OCI-LY3 (cell line): ENCODE data around the gene FSTL5.
"Not testable (repeated sequence)": the region's sequence is repeated elsewhere in the genome, so short reads cannot be mapped to it uniquely, and the experiment has no call there.

Source experiments
- H2AFZ ChIP-seq: fragments of 200-600, 300-600 bp; shearing (Covaris generic); 2 replicates; pipeline ENCODE4 v1.6.0; 2014; ENCODE audit warnings: antibody characterized with exemption, low read depth, low read length
- H3K27ac ChIP-seq: fragments of 200-600, 300-600 bp; sonication (generic); 2 replicates; pipeline ENCODE4 v1.5.1; 2014; ENCODE audit warnings: mild to moderate bottlenecking, low read length, moderate library complexity, mixed read lengths
- H3K27me3 ChIP-seq: fragments of 200-600, 300-600 bp; sonication (generic); 2 replicates; pipeline ENCODE4 v1.6.1; 2014; ENCODE audit warnings: low read depth, low read length, mixed read lengths
- H3K36me3 ChIP-seq: fragments of 200-600, 300-600 bp; sonication (generic); replicated peaks from 2 replicates; pipeline ENCODE3; 2014; ENCODE audit warnings: low read depth, low read length, mixed read lengths
- H3K4me1 ChIP-seq: fragments of 300-600, 200-600 bp; sonication (generic); 2 replicates; pipeline ENCODE4 v1.6.1; 2014; ENCODE audit warnings: low read length, mixed read lengths
- H3K4me2 ChIP-seq: fragments of 200-600, 300-600 bp; sonication (generic); 2 replicates; pipeline ENCODE4 v1.6.1; 2014; ENCODE audit warnings: low read length, mixed read lengths
- H3K4me3 ChIP-seq: fragments of 300-600, 200-600 bp; sonication (generic); 2 replicates; pipeline ENCODE4 v1.5.1; 2014; ENCODE audit warnings: antibody characterized with exemption, mild to moderate bottlenecking, low read length, moderate library complexity
- H3K79me2 ChIP-seq: fragments of 300-600, 200-600 bp; shearing (Covaris generic); 2 replicates; pipeline ENCODE4 v1.6.1; 2014; ENCODE audit warnings: mild to moderate bottlenecking, low read length, mixed read lengths
- H3K9ac ChIP-seq: fragments of 300-600, 200-600 bp; shearing (Covaris generic); 2 replicates; pipeline ENCODE4 v1.6.0; 2014; ENCODE audit warnings: mild to moderate bottlenecking, low read length, moderate library complexity
- H3K9me3 ChIP-seq: fragments of 200-600, 300-600 bp; shearing (Covaris generic); 2 replicates; pipeline ENCODE4 v1.6.1; 2014; ENCODE audit warnings: low read length, mixed read lengths; ENCODE audit not compliant: insufficient read depth
- H4K20me1 ChIP-seq: fragments of 200-600, 300-600 bp; sonication (generic); 2 replicates; pipeline ENCODE4 v1.6.1; 2016; ENCODE audit warnings: low read length, mixed read lengths; ENCODE audit not compliant: insufficient read depth
- EZH2phosphoT487 ChIP-seq: fragments of 200-600 bp; shearing (Covaris generic); IDR thresholded peaks from 2 replicates; pipeline ENCODE4 v1.6.1; 2018; ENCODE audit warnings: antibody characterized with exemption, mixed run types, low read depth
- TF ChIP-seq, protein P1 (sequence below): fragments of 200-600, 300-600 bp; sonication (generic); IDR thresholded peaks from 2 replicates; pipeline ENCODE4 v1.5.1; 2014; ENCODE audit warnings: antibody characterized with exemption, low read length, low read depth

FSTL5 gene

DNA sequence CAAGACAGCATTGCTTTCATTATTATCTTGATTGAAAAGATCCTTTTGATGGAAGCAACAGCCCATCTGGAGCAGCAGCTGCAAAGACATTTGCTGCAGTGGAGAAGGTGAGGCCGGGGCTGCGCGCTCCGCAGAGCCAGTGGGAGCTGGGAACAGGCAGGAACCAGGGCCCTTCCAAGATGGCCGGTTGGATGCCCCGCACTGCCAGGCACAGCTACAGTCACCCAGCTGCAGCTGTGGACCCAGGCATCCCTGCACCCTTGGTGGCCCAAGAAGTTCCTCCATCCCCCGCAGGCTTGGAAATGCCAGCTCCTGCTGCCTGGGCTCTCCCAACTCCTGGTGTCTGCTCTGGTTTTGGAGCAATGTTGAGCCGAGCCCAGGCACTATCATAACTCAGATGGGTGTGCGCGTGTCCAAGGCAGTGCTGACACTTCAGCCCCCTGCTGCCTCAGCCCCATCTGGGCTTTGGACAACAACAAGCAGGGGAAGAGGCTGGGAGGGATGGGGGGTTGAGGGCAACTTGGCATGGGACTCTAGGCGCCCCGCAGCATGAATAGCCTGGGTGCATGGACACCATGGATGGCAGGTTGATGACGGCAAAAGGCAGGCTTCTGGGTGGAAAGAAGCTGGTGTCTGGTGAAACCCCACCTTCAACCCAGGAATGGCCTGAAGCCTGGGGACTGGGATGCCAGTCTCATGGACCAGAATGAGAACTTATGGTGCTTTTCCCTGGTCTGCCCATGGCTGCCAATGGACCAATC lies 371.8 kb downstream of the FSTL5 start:
- Histone ChIP-seq H3K36me3 (no peaks in the 10 kb centered on the region), H3K79me2 (no peaks in the 10 kb centered on the region), H3K4me1 (no peaks in the 10 kb centered on the region), H3K9ac (no peak overlapping the region), H4K20me1 (no peaks in the 10 kb centered on the region), H3K27me3 (no peaks in the 10 kb centered on the region), H3K4me2 (no peak overlapping the region), H3K9me3 (no peaks in the 10 kb centered on the region; the same call in 1 of the 2 replicates), H3K4me3 (no peak overlapping the region), H3K27ac (no peak overlapping the region), H2AFZ (no peak overlapping the region)
- TF ChIP-seq, protein P1, sequence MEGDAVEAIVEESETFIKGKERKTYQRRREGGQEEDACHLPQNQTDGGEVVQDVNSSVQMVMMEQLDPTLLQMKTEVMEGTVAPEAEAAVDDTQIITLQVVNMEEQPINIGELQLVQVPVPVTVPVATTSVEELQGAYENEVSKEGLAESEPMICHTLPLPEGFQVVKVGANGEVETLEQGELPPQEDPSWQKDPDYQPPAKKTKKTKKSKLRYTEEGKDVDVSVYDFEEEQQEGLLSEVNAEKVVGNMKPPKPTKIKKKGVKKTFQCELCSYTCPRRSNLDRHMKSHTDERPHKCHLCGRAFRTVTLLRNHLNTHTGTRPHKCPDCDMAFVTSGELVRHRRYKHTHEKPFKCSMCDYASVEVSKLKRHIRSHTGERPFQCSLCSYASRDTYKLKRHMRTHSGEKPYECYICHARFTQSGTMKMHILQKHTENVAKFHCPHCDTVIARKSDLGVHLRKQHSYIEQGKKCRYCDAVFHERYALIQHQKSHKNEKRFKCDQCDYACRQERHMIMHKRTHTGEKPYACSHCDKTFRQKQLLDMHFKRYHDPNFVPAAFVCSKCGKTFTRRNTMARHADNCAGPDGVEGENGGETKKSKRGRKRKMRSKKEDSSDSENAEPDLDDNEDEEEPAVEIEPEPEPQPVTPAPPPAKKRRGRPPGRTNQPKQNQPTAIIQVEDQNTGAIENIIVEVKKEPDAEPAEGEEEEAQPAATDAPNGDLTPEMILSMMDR = no peak
- no peak for TF ChIP-seq EZH2phosphoT487

DNA sequence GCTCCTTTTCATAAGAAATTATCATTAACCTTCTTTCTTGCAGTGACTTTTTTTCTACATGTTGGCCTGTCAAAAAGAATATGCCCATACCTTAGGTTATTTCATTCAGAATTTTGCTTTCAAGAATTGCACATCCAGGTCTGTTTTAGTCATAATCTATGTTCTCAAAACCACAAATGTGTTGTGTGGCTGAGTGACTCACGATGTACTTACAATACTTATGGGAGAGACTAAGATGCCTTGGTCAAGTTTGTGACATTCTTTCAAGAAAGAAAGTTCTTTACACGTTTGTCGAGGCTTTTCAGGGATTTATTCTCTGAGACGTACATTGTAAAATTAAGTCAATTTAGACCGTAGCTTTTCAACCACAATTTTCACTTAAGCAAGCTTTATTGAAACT lies 396.7 kb downstream of the FSTL5 start:
- Histone ChIP-seq H3K9ac (no peak overlapping the region), H3K4me2 (no peak overlapping the region), H3K27me3 (no peaks in the 10 kb centered on the region)

DNA sequence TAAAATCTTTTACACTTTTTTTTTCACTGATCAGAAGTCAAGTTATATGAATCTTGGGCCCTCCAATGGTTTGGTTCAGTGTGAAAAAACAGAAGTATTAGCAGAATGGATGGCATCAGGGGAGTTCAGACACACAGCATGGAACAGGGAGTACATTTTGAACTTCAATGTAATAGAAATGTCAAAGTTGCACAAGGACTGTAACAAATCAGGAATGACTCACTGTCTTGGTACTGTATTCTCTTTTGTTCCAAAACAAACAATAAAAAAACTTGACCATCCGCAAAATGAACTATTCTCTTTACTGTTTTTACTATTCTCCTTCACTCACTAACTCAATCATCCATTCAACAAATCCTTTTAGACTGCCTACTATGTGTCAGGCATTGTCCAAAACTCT lies 401.0 kb downstream of the FSTL5 start:
- Histone ChIP-seq H4K20me1 (no peaks in the 10 kb centered on the region), H3K27me3 (no peaks in the 10 kb centered on the region), H3K4me1 (no peaks in the 10 kb centered on the region), H3K4me3 (no peak overlapping the region), H3K36me3 (no peaks in the 10 kb centered on the region), H3K9ac (no peak overlapping the region), H2AFZ (no peak overlapping the region), H3K4me2 (no peak overlapping the region), H3K9me3 (no peaks in the 10 kb centered on the region), H3K27ac (no peak overlapping the region), H3K79me2 (no peaks in the 10 kb centered on the region)
- TF ChIP-seq, protein P1 = no peak
- no peak for TF ChIP-seq EZH2phosphoT487

More for the DNA sequence above, 396.7 kb downstream of the FSTL5 start:
- TF ChIP-seq EZH2phosphoT487 = no peak
- TF ChIP-seq, protein P1 = no peak
- no peaks in the 10 kb centered on the region for H3K36me3 ChIP-seq
- H3K4me3 ChIP-seq = no peak overlapping the region
- no peaks in the 10 kb centered on the region for H3K79me2 ChIP-seq
- H3K9me3 ChIP-seq = no peaks in the 10 kb centered on the region
- H2AFZ ChIP-seq = no peak overlapping the region
- no peaks in the 10 kb centered on the region for H4K20me1 ChIP-seq
- H3K4me1 ChIP-seq = no peaks in the 10 kb centered on the region
- no peak overlapping the region for H3K27ac ChIP-seq

DNA sequence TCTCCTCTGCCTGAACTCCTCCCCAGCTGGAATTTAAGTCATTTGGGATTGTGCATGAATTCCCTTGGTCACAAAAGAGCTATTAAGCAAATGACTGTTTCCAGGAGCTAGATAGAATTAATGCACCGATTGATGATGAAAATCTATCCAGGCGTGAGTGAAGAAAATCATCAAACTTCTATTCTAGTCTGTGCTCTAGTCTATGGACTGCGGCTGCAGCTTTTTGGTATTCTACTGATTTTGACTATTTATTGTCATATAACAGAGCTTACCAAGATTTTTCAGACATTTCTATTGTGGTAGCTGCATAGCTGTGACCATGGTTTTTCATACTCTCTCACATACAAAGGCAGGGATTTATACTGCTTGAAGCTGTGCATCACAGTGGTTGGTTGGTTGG lies 403.8 kb downstream of the FSTL5 start:
- Histone ChIP-seq H3K27ac (no peak overlapping the region), H3K4me3 (no peak overlapping the region), H3K4me2 (no peak overlapping the region), H3K4me1 (no peaks in the 10 kb centered on the region), H3K36me3 (no peaks in the 10 kb centered on the region), H3K79me2 (no peaks in the 10 kb centered on the region), H4K20me1 (no peaks in the 10 kb centered on the region), H3K9ac (no peak overlapping the region), H3K27me3 (no peaks in the 10 kb centered on the region), H2AFZ (no peak overlapping the region), H3K9me3 (no peaks in the 10 kb centered on the region)
- TF ChIP-seq, protein P1 = no peak
- no peak for TF ChIP-seq EZH2phosphoT487

DNA sequence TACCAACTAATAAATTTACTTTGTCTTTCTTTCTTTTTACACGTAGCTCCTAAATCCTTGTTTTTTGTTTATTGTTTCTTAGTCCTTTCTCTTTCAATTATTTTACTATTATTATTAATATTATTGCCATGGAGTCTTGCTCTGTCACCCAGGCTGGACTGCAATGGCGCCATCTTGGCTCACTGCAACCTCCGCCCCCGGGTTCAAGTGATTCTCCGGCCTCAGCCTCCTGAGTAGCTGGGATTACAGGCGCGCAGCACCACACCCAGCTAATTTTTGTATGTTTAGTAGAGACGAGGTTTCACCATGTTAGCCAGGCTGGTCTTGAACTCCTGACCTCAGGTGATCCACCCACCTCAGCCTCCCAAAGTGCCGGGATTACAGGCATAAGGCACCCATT lies 405.4 kb downstream of the FSTL5 start:
- H3K36me3 ChIP-seq, H3K4me1 ChIP-seq, H4K20me1 ChIP-seq, H3K4me3 ChIP-seq, H2AFZ ChIP-seq, H3K27ac ChIP-seq, H3K27me3 ChIP-seq, H3K9ac ChIP-seq, H3K4me2 ChIP-seq, H3K79me2 ChIP-seq, H3K9me3 ChIP-seq: not testable (repeated sequence)
